SK-N-DZ (cell line): Measurements from ENCODE around the gene KANSL2.
"Not testable (repeated sequence)": the region's sequence is repeated elsewhere in the genome, so short reads cannot be mapped to it uniquely, and the experiment has no call there.

Source experiments
- DNase-seq: peaks from one replicate; pipeline ENCODE4 v3.0.0-alpha.2; 2015; ENCODE audit warnings: low spot score

Gene KANSL2

GRCh38 chr12:48686037-48686595 is 4.1 kb upstream of the KANSL2 start:
- DNase-seq = no peak

DNA sequence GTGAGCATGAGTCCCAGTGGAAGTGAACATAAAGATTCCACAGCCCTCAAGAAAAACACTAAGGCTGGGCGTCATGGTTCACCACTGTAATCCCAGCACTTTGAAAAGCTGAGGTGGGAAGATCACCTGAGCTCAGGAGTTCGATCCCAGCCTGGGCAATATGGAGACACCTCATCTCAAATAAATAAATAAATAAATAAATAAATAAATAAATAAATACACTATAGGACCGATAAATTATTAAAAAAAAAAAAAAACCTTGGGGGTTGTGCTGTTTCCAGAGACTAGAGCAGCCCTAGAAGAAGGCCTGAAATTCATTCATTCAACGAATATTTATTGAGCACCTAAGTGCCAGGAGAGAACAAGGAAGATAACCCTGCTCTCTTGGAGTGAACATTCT is 1.5 kb upstream of the KANSL2 start:
- DNase-seq = no peak

- DNase-seq = no peak
Observed at GRCh38 chr12:48682927-48683326, 889 bp upstream of the KANSL2 start.

DNA sequence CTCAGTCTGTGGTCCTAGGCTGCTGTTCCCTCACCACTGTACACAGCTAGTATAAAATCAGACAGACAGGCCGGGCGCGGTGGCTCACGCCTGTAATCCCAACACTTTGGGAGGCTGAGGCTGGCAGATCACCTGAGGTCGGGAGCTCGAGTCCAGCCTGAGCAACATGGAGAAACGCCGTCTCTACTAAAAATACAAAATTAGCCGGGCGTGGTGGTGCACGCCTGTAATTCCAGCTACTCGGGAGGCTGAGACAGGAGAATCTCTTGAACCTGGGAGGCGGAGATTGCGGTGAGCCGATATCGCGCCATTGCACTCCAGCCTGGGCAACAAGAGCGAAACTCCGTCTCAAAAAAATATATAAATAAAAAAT is 481 bp upstream of the KANSL2 start:
- DNase-seq = not testable (repeated sequence)

DNA sequence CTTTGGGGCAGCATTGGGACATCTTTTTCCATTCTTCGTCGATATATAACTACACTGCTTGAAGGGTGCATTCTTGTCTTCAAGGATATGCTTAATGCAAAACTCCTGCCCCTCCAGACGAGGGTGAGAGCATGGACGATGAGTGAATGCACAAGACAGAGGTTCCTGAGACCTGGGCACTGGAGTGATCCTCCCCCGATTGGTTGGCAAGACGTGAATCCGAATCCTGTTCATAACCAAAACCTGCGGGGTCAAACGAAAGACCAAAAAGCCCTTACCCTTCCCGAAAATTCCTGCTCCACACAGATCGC is 684 bp downstream of the KANSL2 start:
- no peak for DNase-seq

- DNase-seq = no peak
Observed at GRCh38 chr12:48680861-48681260, 1.2 kb downstream of the KANSL2 start.

DNA sequence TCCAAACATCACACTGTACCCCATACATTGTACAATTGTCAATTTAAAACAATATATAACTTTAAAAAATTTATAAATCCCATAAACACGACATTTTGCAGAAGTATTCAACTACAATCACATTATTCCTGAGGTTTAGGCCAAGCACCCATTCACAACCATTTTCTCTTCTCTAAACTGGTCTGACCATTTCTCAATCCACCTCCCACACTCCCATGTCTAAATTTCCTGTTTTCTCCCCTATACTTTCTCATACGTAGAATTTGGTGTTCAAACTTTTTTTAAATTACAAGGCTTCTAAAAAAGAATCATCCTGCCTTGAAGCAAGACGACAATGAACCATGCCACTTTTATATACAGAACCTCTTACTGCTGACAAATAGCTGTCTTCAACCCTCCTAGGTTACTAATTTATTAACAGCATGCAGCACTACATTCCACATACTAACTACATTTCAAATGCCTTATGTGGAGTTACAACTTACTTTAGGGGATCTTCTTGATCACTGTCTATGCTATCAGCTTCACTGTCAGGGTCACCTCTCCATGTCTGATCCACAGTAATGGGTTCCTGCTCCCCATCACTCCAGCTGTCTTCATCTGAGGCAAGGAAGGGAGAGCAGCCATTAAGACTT is 3.4 kb downstream of the KANSL2 start:
- DNase-seq = no peak

DNA sequence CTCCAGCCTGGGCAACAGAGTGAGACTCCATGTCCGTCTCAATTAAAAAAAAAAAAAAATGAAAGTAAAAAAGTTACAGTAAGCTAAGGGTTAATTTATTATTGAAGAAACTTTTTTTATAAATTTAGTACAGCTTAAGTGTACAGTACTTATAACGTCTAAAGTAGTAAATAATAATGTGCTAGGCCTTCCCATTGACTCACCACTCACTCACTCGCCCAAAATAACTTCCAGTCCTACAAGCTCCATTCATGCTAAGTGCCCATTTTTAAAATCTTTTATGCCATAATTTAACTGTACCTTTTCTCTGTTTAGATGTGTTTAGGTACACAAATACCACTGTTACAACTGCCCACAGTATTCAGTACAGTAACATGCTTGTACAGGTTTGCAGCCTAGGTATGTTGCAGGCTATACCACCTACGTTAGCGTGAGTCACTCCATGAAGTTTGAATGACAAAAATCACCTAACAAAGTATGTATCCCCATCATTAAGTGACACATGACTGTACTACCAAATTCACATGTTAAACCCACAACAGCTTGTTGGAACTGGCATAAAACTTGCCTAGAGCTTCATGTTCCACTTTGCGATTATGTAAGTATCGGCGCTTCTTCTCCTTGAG is 10.7 kb downstream of the KANSL2 start:
- DNase-seq = no peak

- DNase-seq = no peak
Observed at GRCh38 chr12:48668996-48669395, 13.0 kb downstream of the KANSL2 start.

- DNase-seq = no peak
Observed at GRCh38 chr12:48659863-48660262, 22.2 kb downstream of the KANSL2 start.

DNA sequence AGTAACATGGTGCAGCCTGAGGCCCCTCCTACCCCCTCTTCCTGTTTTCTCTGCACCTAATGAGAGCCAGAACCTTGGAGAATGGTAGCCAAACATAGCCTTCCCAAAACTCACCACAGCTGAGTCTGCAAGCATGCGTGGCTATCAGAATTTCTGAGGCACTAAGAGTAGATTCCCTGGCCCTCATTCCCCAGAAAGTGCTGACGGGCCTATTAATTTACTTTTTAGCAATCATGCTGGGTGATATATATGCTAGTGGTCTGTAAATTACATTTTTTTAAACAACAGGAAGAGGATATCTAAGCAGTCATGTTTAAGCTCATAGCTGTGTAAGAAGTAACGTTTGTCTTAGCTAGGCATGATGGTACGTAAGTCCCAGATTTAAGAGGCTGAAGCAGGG is 30.4 kb downstream of the KANSL2 start:
- no peak for DNase-seq

DNA sequence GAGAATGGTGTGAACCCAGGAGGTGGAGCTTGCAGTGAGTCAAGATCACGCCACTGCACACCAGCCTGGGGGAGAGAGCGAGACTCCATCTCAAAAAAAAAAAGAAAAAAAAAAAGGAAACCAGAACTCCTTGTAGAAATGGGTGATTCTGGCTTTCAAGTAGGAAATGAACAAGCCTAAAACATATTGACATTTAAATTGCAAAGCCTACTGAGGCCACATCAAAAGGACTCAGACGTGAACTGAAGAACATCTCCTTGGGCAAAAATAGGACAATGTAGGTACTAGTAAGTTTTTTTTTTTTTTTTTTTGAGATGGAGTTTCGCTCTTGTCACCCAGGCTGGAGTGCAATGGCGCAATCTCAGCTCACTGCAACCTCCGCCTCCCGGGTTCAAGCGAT is 36.7 kb downstream of the KANSL2 start:
- not testable (repeated sequence) for DNase-seq

DNA sequence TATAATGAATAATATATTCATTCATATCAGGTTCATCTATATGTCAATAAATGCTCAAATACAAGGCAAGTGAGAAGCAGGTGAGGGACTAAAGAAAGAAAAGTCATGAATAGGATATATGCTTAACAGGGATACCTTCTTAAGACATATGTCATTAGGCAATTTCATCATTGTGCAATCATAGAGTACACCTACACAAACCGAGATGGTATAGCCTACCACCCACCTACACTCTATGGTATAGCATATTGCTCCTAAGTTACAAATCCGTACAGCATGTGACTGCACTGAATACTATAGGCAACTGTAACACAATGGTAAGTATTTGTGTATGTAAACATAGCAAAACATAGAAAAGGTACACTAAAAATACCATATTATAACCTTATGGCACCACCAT is 39.0 kb downstream of the KANSL2 start:
- no peak for DNase-seq

DNA sequence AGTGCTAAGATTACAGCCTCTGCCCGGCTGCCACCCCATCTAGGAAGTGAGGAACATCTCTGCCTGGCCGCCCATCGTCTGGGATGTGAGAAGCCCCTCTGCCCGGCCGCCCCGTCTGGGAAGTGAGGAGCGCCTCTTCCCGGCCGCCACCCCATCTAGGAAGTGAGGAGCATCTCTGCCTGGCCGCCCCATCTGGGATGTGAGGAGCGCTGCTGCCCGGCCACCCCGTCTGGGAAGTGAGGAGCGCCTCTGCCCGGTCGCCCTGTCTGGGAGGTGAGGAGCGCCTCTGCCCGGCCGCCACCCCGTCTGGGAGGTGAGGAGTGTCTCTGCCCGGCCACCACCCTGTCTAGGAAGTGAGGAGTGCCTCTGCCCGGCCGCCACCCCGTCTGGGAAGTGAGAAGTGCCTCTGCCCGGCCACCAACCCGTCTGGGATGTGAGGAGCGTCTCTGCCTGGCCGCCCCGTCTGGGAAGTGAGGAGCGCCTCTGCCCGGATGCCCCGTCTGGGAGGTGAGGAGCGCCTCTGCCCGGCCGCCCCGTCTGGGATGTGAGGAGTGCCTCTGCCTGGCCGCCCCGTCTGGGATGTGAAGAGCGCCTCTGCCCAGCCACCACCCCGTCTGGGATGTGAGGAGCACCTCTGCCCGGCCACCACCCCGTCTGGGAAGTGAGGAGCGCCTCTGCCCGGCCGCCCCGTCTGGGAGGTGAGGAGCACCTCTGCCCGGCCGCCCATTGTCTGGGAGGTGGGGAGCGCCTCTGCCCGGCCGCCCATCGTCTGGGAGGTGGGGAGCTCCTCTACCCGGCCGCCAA is 40.1 kb downstream of the KANSL2 start:
- not testable (repeated sequence) for DNase-seq

GRCh38 chr12:48640854-48641253 is 41.2 kb downstream of the KANSL2 start:
- no peak for DNase-seq

DNA sequence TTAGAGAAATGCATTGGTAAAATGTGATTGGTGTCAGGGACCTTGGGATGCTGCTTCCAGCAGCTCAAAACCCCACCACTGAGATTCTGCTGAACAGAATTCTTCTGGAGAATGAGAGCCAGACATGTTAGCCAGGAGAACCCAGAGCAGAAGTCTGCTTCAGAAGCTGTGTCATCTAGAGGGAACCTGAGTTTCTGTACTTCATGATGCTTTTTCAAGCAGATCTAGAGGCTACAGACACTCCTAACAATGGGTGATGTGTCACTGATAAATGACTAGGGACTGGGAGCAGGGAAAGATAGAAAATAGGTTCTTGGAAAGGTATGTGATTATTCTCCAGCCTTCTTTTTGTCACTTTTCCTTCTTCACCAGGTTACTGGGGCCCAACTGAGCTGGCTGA is 41.6 kb downstream of the KANSL2 start:
- no peak for DNase-seq

DNA sequence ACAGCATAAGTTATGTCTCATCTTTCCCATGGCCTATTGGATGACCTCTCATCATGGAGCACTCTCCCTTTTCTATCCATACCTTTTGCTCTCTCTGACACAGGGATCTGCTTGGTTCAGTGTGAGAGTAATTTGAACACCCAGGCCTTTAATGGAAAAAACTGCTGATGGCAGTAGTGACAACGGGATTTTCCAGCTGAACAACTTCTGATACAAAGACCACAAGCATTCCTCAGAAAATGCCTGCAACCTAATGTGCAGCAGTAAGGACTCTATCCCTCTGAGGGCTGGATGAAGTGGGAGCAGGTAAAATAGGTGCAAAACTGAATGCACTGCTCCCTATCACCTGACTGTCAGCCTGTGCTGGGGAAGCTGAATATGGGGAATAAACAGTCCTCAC is 51.0 kb downstream of the KANSL2 start:
- no peak for DNase-seq

DNA sequence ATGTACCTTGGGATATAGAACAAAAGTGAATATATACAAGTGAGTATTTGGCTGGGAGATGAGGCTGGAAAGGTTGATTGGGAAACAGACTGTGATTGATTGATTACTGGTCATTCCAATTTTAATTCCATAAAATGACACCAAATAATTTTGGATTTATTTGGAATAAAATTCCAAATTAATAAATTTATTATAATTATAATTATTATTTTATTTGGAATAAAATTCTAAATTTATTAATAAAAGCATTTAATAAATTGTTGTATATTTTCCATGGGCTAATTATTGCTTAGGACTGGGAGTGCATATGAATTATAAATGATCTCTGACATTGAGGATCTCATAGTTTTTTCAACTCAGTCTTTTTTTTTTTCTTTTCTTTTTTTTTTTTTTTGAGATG is 51.7 kb downstream of the KANSL2 start:
- no peak for DNase-seq

- no peak for DNase-seq
Observed at GRCh38 chr12:48629541-48629940, 52.5 kb downstream of the KANSL2 start.

DNA sequence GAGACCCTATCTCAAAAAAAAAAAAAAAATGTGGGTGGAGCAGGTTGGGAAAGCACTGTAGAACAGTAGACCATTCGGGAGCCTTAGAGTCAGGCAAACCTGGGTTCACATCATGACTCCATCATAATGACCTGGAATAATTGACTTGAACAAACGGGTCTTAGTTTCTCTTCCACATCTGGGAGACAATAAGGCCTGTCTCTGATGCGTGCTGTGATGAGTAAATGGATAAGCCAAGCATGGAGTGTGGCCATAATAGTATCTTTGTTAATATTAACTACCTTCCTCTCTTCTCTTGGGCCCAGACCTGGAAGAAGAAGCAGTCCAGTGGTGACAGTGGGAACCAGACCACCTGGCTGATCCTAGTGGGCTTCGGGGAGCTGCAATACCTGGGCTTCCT is 54.5 kb downstream of the KANSL2 start:
- DNase-seq = no peak

DNA sequence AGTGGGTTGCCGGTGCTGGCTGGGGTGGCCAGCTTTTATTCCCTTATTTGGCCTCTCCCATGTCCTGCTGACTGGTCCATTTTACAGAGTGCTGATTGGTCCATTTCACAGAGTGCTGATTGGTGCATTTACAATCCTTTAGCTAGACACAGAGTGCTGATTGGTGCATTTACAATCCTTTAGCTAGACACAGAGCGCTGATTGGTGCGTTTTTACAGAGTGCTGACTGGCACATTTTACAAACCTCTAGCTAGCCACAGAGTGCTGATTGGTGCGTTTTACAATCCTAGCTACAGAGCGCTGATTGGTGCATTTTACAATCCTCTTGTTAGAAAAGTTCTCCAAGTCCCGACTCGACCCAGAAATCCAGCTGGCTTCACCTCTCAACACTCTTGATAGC is 59.0 kb downstream of the KANSL2 start:
- DNase-seq = not testable (repeated sequence)

DNA sequence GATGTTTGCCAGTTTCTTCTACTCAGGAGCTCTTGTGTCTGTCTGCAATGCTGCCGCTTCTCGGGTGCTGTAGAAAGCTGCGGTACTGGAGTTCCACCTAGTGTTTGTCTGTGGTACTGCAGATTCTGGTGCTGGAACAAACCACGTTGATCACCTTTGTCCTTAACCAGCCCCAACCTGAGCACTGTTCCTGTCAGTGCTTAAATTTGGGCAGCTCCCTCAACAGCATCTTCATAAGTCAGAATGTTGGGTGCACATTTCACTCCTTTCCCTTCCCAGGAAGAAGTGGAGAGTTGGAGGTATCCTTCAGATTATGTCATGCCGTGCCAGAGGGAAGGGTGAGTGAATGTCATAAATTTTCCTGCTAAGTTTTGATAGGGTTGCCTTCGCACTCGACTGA is 63.5 kb downstream of the KANSL2 start:
- peak; percentile 78 for DNase-seq

DNA sequence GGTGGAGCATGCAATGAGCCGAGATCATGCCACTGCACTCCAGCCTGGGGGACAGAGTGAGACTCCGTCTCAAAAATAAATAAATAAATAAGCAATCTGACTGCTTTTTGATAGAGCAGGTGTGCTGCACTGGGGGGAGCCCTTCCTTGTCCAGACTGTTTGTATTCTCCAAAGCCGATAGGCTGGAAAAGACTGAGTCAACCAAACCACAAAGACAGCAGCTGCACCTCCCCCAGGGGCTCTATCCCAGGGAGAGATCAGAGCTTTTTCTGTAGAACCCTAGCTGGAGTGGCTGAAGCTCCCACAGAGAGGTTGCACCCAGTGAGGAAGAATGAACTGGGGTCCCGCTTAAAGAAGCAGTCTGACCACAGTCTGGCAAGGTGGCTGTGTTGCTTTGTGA is 66.4 kb downstream of the KANSL2 start:
- DNase-seq = no peak
